GM12874 (cell line): ENCODE measurements around the gene DHX57.

Experiments
- CTCF ChIP-seq: IDR thresholded peaks from 2 replicates; pipeline ENCODE4 v1.5.1; 2011; ENCODE audit warnings: low read depth, mild to moderate bottlenecking, control low read depth, low read length, moderate library complexity; ENCODE audit not compliant: insufficient read depth

Gene DHX57

GRCh38 chr2:38750011-38750890 is 125.5 kb downstream of the DHX57 start:
- TF ChIP-seq CTCF, result no peak

GRCh38 chr2:38748943-38749804 is 126.6 kb downstream of the DHX57 start:
- TF ChIP-seq CTCF, result no peak

GRCh38 chr2:38748391-38748790 is 127.3 kb downstream of the DHX57 start:
- TF ChIP-seq CTCF, result no peak

- TF ChIP-seq CTCF, result no peak
Observed at GRCh38 chr2:38747819-38748218, 127.9 kb downstream of the DHX57 start.
